H9 (cell line): Measurements from ENCODE around the gene CLIP4. TPM values are rescaled to one million over a fixed set of nuclear protein-coding genes. Genes with fewer than 3 reads are reported as not detected.

Experiments used
- DNase-seq: peaks from one replicate; pipeline ENCODE4 v3.0.0-alpha.2; 2017
- H2AFZ ChIP-seq: one replicate; pipeline ENCODE4 v1.6.1; 2013; ENCODE audit warnings: mild to moderate bottlenecking, low read length, control low read depth, moderate library complexity
- H2AK5ac ChIP-seq: 2 replicates; pipeline ENCODE4 v1.6.1; 2013; ENCODE audit warnings: low read length, control low read depth, mixed read lengths; ENCODE audit not compliant: insufficient read length
- H2BK120ac ChIP-seq: one replicate; pipeline ENCODE4 v1.6.1; 2013; ENCODE audit warnings: low read depth, mild to moderate bottlenecking, low read length, control low read depth, inconsistent platforms; ENCODE audit not compliant: poor library complexity, severe bottlenecking
- H2BK12ac ChIP-seq: 2 replicates; pipeline ENCODE4 v1.6.1; 2013; ENCODE audit warnings: low read length, control low read depth, mixed read lengths, low read depth; ENCODE audit not compliant: insufficient read length
- H2BK15ac ChIP-seq: 2 replicates; pipeline ENCODE4 v1.6.1; 2013; ENCODE audit warnings: low read depth, low read length, control low read depth
- H2BK20ac ChIP-seq: one replicate; pipeline ENCODE4 v1.6.1; 2013; ENCODE audit warnings: low read depth, mild to moderate bottlenecking, low read length, control low read depth, inconsistent platforms; ENCODE audit not compliant: poor library complexity, severe bottlenecking
- H2BK5ac ChIP-seq: 2 replicates; pipeline ENCODE4 v1.6.1; 2013; ENCODE audit warnings: low read length, control low read depth, mixed read lengths; ENCODE audit not compliant: insufficient read length
- H3K14ac ChIP-seq: 2 replicates; pipeline ENCODE4 v1.6.1; 2013; ENCODE audit warnings: low read length, control low read depth; ENCODE audit not compliant: insufficient read depth
- H3K18ac ChIP-seq: 2 replicates; pipeline ENCODE4 v1.6.1; 2013; ENCODE audit warnings: low read depth, mild to moderate bottlenecking, mixed read lengths, low read length, control low read depth; ENCODE audit not compliant: insufficient read length
- H3K23ac ChIP-seq: 2 replicates; pipeline ENCODE4 v1.6.1; 2013; ENCODE audit warnings: low read length, control low read depth, mixed read lengths, low read depth; ENCODE audit not compliant: insufficient read length
- H3K23me2 ChIP-seq: 2 replicates; pipeline ENCODE4 v1.6.1; 2013; ENCODE audit warnings: low read depth, mild to moderate bottlenecking, mixed read lengths, low read length, control low read depth; ENCODE audit not compliant: insufficient read length, poor library complexity, severe bottlenecking
- H3K27ac ChIP-seq: 2 replicates; pipeline ENCODE4 v1.5.1; 2013; ENCODE audit warnings: low read length, control low read depth, mixed read lengths, low read depth; ENCODE audit not compliant: insufficient read length
- H3K27me3 ChIP-seq: 2 replicates; pipeline ENCODE4 v1.6.1; 2013; ENCODE audit warnings: low read length, control low read depth, inconsistent platforms; ENCODE audit not compliant: insufficient read depth
- H3K4ac ChIP-seq: 2 replicates; pipeline ENCODE4 v1.6.1; 2013; ENCODE audit warnings: low read depth, mild to moderate bottlenecking, control low read depth, inconsistent platforms, low read length, moderate library complexity
- H3K4me1 ChIP-seq: 2 replicates; pipeline ENCODE4 v1.6.1; 2013; ENCODE audit warnings: low read length, control low read depth, inconsistent platforms; ENCODE audit not compliant: insufficient read depth
- H3K4me2 ChIP-seq: 2 replicates; pipeline ENCODE4 v1.6.1; 2013; ENCODE audit warnings: low read length, control low read depth, mixed read lengths; ENCODE audit not compliant: insufficient read length, insufficient read depth
- H3K56ac ChIP-seq: 2 replicates; pipeline ENCODE4 v1.6.1; 2013; ENCODE audit warnings: low read depth, mild to moderate bottlenecking, mixed read lengths, low read length, control low read depth; ENCODE audit not compliant: insufficient read length
- H3K79me1 ChIP-seq: 2 replicates; pipeline ENCODE4 v1.6.1; 2013; ENCODE audit warnings: low read depth, mild to moderate bottlenecking, moderate library complexity, low read length, control low read depth, inconsistent platforms; ENCODE audit not compliant: insufficient read depth, poor library complexity, severe bottlenecking
- H3K79me2 ChIP-seq: 2 replicates; pipeline ENCODE4 v1.6.1; 2013; ENCODE audit warnings: low read length, control low read depth, inconsistent platforms; ENCODE audit not compliant: insufficient read depth
- H3K9ac ChIP-seq: 2 replicates; pipeline ENCODE4 v1.6.1; 2013; ENCODE audit warnings: low read length, control low read depth, mixed read lengths; ENCODE audit not compliant: insufficient read length; ENCODE audit errors: extremely low read depth
- H3K9me3 ChIP-seq: one replicate; pipeline ENCODE4 v1.6.1; 2013; ENCODE audit warnings: low read depth, low read length, inconsistent platforms; ENCODE audit not compliant: control insufficient read depth
- H3T11ph ChIP-seq: one replicate; pipeline ENCODE4 v1.6.1; 2013; ENCODE audit warnings: mild to moderate bottlenecking, low read length, control low read depth, inconsistent platforms
- H4K20me1 ChIP-seq: one replicate; pipeline ENCODE4 v1.6.1; 2013; ENCODE audit not compliant: control insufficient read depth, insufficient read length, insufficient read depth
- H4K5ac ChIP-seq: 2 replicates; pipeline ENCODE4 v1.6.1; 2013; ENCODE audit warnings: low read depth, mild to moderate bottlenecking, mixed read lengths, low read length, control low read depth; ENCODE audit not compliant: insufficient read length
- H4K8ac ChIP-seq: replicated peaks from 2 replicates; pipeline ENCODE4 v1.6.1; 2013; ENCODE audit warnings: low read length, control low read depth, mixed read lengths, low read depth; ENCODE audit not compliant: insufficient read length
- H4K91ac ChIP-seq: 2 replicates; pipeline ENCODE4 v1.6.1; 2013; ENCODE audit warnings: low read depth, mild to moderate bottlenecking, moderate library complexity, mixed read lengths, low read length, control low read depth; ENCODE audit not compliant: insufficient read length
- H3K27ac Mint-ChIP-seq, 3 experiments: 2 replicates in 2 of 3; 3 replicates in 1 of 3; pipeline ENCODE4 v1.8.0; 2020 to 2021; ENCODE audit warnings: mixed read lengths in 3 of 3, mild to moderate bottlenecking in 1 of 3, moderate library complexity in 1 of 3
- H3K27me3 Mint-ChIP-seq: 2 replicates; pipeline ENCODE4 v1.8.0; 2021; ENCODE audit warnings: low read depth, mild to moderate bottlenecking, moderate library complexity, mixed read lengths
- H3K36me3 Mint-ChIP-seq, 3 experiments: 2 replicates in 2 of 3; 3 replicates in 1 of 3; pipeline ENCODE4 v1.8.0; 2020 to 2021; ENCODE audit warnings: low read depth in 3 of 3, mixed read lengths in 3 of 3; ENCODE audit not compliant: insufficient read depth in 1 of 3
- H3K4me1 Mint-ChIP-seq, 2 experiments: 2 replicates each; pipeline ENCODE4 v1.8.0; 2020; ENCODE audit warnings: mixed read lengths in 2 of 2
- H3K4me3 Mint-ChIP-seq, 2 experiments: 2 replicates in 1 of 2; 3 replicates in 1 of 2; pipeline ENCODE4 v1.8.0; 2020 to 2021; ENCODE audit warnings: mild to moderate bottlenecking in 2 of 2, mixed read lengths in 2 of 2, moderate library complexity in 1 of 2
- H3K9me3 Mint-ChIP-seq, 2 experiments: 2 replicates in 1 of 2; 3 replicates in 1 of 2; pipeline ENCODE4 v1.8.0; 2020; ENCODE audit warnings: mild to moderate bottlenecking in 2 of 2, mixed read lengths in 2 of 2, moderate library complexity in 1 of 2
- total RNA-seq: library from RNA; stranded (reverse); gene quantifications from 2 replicates; pipeline ENCODE4 v1.2.1, GENCODE V29; 2021
- TF ChIP-seq, protein P1 (sequence below): fragments of 200-600 bp; sonication (generic); conservative IDR thresholded peaks from 3 replicates; pipeline ENCODE4 v1.8.0; 2021; ENCODE audit warnings: antibody characterized with exemption, mild to moderate bottlenecking

Gene CLIP4
- total RNA-seq, 1 experiment from 2014 or later = 0.66 TPM

DNA sequence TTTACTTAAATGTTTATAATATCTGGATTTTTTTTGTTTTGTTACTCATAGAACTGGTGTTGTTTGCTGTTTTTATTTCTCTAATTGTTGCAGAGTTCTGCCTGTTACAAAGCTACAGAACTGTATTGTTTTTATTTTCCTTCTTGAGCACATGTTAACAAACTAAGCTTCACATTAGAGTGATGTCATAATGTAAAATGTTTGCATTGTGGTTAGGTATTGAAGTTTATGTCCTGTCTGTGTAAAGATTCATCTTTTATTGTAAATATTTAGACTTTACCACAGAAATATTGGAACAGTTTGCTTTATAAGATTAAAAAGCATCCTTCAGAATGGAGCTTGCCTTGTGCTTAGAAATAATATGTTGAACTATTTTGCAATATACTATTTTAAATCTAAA is 67.7 kb downstream of the CLIP4 start:
- Histone ChIP-seq H4K91ac (no peak overlapping the region), H3T11ph (no peak overlapping the region), H3K79me2 (no peaks in the 10 kb centered on the region), H2BK20ac (no peak overlapping the region), H3K79me1 (no peaks in the 10 kb centered on the region), H2BK15ac (no peak overlapping the region), H3K56ac (no peak overlapping the region), H4K8ac (no peak overlapping the region), H3K4ac (no peak overlapping the region), H3K27me3 (no peaks in the 10 kb centered on the region), H2BK120ac (no peak overlapping the region), H3K14ac (no peak overlapping the region), H3K18ac (no peak overlapping the region), H4K20me1 (no peaks in the 10 kb centered on the region), H3K4me1 (no peaks in the 10 kb centered on the region), H2AK5ac (no peak overlapping the region), H3K9me3 (no peaks in the 10 kb centered on the region), H3K23me2 (no peaks in the 10 kb centered on the region), H4K5ac (no peak overlapping the region), H3K4me2 (no peak overlapping the region), H3K27ac (no peak overlapping the region), H3K23ac (no peak overlapping the region), H2BK12ac (no peak overlapping the region), H3K9ac (no peak overlapping the region), H2AFZ (no peak overlapping the region), H2BK5ac (no peak overlapping the region)
- H3K27me3 Mint-ChIP-seq = peaks cover 16% of the 10 kb centered on the region
- H3K4me1 Mint-ChIP-seq = no peaks in the 10 kb centered on the region
- H3K27ac Mint-ChIP-seq = no peak overlapping the region
- peaks cover 4 to 5% of the 10 kb centered on the region in 2 experiments for H3K9me3 Mint-ChIP-seq
- H3K36me3 Mint-ChIP-seq = peaks cover 0 to 4% (median 3%) of the 10 kb centered on the region in 3 experiments; a peak in 2 of 7 replicates
- no peak overlapping the region for H3K4me3 Mint-ChIP-seq
- TF ChIP-seq, protein P1, sequence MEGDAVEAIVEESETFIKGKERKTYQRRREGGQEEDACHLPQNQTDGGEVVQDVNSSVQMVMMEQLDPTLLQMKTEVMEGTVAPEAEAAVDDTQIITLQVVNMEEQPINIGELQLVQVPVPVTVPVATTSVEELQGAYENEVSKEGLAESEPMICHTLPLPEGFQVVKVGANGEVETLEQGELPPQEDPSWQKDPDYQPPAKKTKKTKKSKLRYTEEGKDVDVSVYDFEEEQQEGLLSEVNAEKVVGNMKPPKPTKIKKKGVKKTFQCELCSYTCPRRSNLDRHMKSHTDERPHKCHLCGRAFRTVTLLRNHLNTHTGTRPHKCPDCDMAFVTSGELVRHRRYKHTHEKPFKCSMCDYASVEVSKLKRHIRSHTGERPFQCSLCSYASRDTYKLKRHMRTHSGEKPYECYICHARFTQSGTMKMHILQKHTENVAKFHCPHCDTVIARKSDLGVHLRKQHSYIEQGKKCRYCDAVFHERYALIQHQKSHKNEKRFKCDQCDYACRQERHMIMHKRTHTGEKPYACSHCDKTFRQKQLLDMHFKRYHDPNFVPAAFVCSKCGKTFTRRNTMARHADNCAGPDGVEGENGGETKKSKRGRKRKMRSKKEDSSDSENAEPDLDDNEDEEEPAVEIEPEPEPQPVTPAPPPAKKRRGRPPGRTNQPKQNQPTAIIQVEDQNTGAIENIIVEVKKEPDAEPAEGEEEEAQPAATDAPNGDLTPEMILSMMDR = no peak
- DNase-seq = no peak
